Left kidney (tissue), 2 donors: Measurements from ENCODE around the gene DMWD. TPM values are rescaled to one million over a fixed set of nuclear protein-coding genes. Genes with fewer than 3 reads are reported as not detected.
"Not testable (repeated sequence)": the region's sequence is repeated elsewhere in the genome, so short reads cannot be mapped to it uniquely, and the experiment has no call there.

ENCODE experiments used
- DNase-seq: peaks from one replicate; pipeline ENCODE4 v3.0.0-alpha.2; 2013
- polyA plus RNA-seq: library from polyadenylated mRNA; unstranded; fragments of 120-200 nt; gene quantifications from one replicate; pipeline ENCODE4 v1.2.1, GENCODE V29; 2013; ENCODE audit not compliant: insufficient read length

Gene DMWD
- polyA plus RNA-seq, 1 donor, result 36.6 TPM

DNA sequence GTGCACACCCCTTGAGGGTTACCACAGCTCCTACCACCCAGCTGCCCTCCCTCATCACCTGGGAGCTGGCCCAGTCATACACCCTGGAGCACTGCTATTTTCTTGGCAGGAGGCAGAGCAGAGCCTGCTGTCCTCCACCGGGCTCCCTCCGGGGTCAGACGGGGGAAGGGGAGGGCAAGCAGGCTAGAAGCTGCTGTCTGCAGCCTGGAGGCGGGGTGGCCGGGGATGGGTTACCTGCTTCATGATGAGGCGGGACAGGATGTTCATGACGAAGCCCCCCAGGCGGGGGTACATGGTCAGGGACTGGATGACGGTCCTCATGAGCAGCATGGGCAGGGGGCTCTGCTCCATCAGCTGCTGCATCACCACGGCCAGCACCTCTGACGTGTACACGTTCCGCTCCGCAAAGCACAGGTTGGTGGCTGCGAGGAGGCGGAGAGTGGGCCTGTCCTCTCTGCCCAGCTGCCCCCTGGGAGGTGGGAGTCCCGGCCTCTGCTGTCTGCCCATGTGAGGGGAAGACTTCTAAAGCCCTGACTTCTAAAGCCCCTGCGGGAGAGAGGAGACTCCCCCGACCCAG, 25.2 kb upstream of the DMWD start:
- no peak for DNase-seq

DNA sequence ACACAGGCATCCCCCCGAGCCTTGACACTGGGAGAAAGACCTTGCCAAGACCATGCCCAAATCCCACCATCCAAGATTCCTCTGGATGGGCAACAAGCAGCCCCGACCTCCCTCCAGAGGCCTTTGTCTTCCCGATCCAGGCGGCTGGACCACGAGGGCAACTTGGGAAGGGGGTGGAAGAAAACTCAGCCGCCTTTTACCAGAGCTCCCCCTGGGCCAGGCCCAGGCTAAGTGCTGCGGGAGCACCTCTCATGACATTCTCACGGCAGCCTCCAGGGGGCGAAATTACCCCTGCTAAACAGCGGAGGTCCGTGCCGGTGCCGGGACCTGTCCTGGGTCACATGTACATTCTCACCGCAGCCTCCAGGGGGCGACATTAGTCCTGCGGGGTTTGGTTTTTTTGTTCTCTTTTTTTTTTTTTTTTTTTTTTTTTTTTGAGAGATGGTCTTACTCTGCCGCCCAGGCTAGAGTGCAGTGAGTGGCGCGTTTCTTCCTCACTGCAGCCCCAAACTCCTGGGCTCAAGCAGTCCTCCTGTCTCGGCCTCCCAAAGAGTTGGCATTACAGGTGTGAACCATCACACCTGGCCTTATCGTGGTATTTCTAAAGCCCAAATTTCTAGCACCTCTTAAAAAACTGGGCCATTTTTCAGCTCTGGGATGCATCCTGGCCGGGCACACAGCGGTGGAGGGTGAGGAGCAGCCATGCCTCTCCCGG, 24.5 kb upstream of the DMWD start:
- DNase-seq, result peak; percentile 92

DNA sequence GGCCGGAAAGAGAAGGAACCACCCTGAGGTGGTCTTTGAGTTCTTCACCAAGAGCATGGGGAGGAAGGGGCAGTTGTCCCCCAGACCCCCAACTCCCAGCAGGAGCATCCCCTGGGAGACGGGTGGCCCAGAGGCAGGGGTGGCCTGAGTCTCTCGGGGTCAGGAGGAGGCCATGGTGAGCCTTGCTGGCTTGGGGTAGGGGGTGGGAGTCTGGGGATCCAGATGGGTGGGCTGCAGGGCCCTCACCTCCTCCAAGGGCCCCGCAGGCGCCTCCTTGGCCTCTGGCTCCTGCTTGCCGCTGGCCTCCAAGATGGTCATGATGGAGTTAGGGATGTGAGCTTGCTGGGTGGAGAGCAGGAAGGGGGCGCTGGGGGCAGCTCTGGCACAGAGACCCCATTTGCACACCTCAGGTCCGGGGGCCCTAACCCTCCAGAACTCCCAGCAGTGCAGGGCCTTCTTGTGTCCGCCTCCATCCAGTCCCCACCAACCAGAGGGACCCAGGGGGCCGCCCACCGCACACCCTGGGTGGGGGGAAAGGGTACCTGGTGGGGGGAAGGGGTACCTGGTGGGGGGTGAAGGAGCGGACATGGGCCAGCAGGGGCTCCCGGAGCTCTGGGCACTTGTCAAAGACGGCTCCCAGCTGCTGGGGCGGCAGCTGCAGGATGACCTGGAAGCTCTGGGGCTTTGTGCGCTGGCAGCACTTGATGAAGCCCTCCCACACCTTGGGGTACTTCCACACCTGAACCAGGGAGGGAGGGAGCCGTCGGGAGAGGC, 23.8 kb upstream of the DMWD start:
- no peak for DNase-seq

DNA sequence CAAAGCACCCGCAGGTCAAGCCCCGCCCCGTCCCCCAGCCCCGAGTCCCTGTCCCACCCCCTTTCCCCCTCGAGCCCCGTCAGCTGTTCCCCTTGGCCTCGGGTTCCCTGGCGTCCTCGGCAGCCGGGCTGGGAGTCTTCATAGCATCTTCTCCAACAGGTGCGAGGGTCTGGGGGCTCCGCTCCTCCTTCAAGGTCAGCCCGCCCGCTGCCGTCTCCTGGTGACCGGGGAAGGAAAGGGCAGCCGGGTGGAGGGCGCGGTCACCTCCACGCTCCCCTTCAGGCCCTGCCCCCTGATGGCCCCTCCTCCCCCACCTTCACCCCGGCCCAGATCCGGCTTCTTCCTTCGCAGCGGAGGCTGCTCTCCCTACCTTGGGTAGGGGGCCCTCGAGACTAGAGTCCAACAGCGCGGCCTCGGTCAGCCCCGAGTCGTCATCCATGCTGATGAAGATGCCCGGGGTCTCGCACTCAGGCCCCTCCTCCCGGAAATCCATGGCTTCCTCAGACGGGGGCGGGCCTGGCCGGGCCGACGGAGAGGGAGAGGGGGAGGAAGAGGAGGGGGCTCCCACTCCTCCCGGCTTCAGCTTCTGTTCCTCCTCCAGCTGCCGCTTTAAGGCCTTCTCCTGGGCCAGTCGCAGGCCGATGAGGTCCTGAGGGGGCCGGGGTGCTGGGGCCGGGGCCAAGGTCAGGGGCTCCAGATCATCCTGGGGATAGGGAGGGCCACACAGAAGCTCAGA, 23.0 kb upstream of the DMWD start:
- peak; percentile 78 for DNase-seq

DNA sequence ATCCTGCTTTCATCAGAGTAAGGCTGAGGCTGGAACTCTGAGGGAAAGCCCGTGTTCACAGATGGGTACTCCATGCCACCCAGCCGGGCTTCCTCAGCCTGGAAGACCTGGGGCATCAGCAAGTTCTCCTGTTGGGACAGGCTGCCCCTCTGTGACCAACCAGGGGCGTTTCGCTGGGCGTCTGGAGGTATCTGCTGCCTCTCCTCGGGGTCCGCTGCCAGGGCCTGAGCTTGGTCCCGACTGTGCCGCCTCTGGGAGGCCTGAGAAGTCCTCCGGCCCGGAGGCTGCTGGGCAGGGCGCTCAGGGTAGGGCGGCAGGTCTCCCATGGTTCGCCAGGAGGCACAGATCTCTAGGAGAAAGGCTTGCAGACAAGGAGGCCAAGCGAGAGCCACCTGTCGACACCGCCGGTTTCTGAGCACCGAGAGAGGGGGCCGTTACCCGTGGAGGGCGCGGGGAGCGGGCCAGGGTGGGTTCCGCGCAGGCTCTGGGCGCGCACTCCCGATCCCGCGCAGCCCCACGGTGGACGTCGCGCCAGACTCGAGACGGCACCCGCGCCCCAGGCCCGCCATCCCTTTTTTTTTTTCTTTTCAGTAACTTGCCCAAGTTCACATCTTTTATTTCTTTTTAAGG, 22.3 kb upstream of the DMWD start, which contains the start of gene RSPH6A:
TSS of gene RSPH6A (minus strand) at position 458 of the 630 bp plus-strand sequence. CDS start at position 326, 132 bp downstream.
- no peak for DNase-seq

DNA sequence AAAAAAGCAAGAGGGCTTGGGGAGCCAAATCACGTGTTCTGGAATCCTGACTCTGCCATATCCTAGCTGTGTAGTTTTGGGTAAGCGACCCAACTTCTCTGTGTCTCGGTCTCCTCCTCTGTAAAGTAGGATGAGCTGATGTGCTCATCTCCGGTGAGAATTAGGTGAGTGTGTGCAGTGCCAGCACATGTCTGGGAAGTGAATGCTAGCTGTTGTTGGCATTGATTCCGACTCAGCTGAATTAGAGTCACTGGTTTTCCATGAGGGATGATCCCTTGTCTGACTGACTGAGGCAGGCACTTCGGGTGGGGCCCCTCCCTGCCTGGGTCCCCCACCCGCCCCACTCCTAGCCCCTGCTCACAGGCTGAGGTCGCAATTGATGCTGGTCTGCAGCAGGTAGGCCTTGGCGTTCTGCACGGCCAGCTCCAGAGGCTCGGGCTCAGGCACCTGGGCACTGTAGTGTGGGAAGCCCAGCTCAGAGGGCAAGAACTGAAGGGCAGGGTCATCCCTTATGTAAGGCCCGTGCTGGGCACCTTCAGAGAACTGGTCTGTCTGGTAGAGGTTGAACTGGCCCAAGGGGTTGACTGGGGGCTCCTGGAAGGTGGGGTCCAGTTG, 21.6 kb upstream of the DMWD start:
- DNase-seq, result no peak

DNA sequence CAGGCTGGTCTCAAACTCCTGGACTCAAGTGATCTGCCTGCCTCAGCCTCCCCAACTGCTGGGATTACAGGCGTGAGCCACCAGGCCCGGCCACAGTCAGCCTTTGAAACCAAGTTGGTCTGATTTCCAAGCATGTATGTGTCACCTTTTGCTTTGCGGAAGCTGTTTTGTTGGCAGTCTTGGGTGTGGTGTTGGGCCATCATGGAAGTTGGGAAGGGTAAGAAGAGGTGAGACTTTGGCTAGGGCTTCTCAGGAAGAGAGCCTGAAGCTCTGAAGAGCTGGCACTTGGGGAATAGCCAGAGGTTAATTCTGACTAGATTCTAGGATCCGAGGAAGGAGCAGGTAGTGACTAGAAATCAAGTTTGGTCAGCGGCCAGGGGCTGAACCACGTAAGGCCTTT, 19.7 kb upstream of the DMWD start:
- DNase-seq, result no peak

DNA sequence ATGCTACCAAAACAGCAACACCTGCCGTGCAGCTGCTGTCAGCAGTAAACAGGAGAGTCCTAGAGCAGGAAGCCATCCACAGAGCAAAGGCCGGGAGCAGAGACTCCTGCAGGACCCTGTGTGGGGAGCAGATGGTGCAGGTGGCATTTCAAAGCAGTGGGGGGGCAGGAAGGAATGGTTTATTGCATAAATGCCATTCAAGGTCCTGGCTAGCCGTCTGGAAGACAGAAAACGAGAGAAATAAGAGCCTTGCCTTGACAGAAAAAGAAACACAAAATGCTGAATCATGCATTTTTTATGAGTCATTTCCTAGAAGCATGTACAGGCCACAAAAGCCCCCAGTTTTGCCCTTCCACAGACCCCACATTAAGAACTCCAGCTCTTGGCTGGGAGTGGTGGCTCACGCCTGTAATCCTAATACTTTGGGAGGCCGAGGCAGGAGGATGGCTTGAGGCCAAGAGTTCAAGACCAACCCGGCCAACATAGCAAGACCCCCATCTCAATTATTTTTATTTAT, 17.1 kb upstream of the DMWD start:
- DNase-seq, result no peak

DNA sequence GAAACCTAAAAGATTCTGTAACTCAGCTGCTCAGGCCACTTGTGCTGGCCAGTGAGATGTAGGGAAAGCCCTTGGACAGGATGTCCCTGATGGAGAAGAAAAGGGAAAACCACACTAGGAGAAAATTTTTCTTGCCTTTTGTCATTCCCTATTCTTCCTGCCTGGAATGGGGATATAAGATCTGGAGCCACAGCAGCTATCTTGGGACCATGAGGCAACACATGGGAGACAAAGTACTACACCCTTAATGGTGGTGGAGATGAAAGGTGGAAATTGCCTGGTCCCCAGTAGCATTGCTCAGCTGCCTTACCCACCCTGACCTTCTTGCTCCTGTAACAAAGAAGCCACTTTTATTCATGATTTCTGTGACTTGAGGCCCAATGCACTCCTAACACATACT, 13.1 kb upstream of the DMWD start:
- no peak for DNase-seq

DNA sequence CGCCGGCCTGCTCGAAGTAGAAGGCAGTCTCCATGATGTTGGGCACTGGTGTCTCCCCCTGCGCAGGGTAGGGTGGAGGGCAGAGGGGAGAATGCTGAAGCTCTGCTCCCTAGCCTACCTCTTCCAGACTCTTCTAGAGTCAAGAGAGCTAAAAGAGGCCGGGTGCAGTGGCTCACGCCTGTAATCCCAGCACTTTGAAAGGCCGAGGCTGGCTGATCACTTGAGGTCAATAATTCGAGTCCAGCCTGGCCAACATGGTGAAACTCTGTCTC, 12.2 kb upstream of the DMWD start:
- DNase-seq, result no peak

DNA sequence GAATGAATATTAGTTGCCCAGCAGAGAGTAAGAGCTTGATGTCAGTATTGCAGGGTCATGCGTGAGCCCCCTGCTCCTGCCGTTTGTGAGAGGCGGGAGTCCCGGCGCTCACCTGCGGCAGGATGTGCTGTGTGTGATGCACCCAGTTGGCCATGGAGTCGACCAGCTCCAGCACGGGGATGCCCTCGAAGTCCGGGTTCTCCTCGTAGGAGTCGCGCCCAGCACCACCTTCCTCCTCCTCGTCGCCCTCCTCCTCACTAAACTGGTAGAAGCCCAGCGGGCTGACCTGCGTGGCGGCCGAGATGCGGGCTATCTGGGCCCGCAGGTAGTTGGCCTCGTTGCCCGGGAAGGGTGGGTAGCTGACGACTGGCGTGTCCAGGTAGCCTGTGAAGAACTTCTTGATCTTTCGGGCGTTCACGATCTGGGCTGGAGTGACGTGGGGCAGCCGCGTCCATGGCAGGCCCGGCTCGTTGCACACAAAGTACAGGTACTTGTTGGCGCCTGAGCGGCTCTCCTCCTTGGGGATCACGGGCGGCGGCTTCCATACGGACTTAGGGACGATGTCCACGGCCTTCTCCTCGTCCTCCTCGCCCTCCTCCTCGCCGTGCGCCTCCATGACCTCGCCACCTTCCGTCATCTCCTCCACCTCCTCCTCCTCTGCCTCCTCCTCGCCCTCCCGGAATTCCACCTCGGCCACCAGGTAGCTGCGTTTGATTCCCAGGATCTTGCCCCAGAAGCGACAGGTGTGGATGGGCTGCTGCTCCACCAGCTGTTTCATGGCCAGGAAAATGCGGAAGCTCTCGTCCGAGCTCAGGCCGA, 11.7 kb upstream of the DMWD start:
- no peak for DNase-seq

DNA sequence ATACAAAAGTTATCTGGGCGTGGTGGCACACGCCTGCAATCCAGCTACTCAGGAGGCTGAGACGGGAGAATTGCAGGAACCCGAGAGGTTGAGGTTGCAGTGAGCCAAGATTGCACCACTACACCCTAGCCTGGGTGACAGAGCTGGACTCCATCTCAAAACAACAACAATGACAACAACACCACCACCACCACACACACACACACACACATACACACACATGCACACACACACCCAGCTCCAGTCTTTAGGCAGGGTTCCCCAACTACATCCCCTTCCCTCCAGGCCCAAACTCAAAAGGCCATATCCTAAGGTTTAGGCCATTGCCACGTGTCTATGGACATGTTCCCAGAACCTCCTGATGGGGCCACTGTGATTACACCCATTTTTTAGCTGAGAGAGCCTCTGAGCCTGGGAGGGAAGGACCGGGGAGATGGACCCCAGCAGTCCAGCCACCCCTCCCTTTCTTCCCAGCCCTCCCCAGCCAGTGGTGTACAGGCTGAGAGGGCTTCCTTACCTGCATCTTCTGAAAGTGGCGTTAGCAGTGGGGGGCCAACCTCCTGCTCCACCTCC, 9.0 kb upstream of the DMWD start:
- DNase-seq, result no peak

DNA sequence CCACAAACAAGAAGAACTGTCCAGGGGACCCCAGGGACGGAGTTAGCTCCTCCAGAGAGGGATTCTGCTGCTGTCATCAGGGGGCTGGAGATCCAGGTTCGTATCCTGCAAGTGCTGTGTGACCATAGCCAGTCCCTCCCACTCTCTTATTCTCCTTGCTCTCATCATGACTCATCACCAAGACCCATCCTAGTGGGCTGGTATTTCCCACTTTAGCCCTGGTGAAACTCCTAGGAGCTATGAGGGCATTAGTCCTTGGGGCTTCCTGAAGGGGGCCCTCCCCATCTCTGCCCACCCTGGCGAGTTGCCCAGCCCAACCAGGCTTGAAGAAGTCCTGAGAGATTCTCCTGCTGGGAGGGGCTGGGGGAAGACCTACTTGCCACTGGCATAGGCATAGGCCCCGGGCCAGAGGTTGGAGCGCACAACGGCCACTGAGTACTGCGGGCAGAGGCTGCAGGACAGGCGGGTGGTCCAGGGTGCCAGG, 7.5 kb upstream of the DMWD start:
- DNase-seq, result no peak

DNA sequence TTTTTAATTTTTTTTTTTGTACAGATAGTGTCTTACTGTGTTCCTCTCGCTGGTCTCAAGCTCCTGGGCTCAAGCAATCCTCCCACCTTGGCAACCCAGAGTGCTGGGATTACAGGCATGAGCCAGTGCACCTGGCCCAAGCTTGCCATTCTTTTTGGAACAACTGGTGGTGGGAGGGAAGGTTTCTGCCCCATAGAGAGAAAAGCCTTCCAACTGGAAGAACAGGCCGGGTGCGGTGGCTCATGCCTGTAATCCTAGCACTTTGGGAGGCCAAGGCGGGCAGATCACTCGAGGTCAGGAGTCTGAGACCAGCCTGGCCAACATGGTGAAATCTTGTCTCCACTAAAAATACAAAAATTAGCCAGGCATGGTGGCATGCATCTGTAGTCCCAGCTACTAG, 6.9 kb upstream of the DMWD start:
- not testable (repeated sequence) for DNase-seq

DNA sequence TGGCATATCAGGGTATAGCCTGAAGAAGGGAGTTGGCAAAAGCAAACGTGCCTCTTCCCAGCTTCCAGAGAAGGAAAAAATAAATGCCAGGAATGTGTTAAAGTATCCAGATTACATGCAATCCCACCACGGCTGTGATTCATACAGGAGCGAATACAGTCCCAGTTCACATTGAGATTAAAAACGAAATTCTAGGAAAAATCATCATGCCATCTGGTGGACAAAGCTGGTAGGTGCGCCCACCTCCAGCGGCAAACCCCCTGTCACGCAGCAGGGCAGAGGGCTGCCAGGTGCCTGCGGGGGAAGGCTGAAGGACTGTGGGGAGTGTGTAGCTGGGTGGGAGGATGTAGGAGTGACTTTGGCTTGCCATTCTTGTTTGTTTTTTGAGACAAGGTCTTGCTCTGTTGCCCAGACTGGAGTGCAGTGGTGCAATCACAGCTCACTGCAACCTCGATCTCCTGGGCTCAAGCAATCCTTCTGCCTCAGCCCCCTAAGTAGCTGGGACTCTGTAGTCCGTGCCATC, 6.4 kb upstream of the DMWD start:
- DNase-seq, result peak; percentile 77

DNA sequence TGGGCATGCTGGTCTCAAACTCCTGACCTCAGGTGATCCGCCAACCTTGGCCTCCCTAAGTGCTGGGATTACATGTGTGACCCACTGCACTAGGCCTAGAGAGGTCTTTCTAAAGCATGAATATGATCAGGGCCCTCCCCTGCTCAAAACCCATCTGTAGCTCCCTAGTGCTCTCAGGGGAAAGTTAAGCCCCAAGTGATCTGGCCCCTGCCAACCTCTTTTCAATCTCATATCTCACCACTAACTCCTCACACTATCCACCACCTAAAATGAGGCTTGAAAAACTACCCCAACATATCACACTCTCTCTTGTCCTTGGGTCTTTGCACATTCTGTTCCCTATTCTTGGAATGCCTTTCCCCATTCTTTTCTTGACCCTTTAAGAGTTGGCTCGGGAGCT, 2.0 kb upstream of the DMWD start:
- DNase-seq, result no peak

DNA sequence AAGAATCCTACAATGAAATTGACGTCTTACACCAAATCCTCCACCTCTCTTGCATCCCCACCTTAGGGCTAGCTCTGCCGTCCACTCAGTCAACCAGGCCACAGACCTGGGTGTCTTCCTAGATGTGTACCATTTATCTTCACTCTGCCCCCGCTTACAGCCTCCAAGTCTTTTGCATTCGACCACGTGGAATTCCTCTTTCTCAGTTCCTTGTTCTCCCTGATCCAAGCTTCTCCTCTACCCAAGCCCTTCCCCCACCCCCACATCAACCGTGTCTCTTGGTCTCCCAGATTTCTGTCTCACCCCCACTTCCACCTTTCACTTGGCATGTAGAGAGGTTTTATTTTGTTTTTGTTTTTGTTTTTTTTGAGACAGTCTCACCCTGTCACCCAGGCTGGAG, 1.2 kb upstream of the DMWD start:
- no peak for DNase-seq

DNA sequence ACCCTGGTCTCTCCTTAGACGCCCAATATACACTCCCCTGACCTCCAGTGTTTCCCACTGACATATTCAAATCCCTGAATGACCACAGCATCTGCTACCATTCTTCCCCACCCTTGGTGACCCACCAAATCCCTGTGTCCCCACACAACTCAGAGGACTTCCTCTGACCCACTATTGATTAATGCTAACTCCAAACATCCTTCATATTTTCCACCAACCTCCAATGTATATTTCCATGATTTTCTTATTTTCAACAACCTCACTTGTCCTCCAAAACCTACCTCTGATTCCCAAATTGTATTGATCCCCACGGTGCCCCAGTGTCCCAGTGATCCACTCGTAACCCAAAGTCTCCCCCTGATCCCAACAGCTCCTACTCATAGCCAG, 526 bp upstream of the DMWD start:
- DNase-seq, result no peak

DNA sequence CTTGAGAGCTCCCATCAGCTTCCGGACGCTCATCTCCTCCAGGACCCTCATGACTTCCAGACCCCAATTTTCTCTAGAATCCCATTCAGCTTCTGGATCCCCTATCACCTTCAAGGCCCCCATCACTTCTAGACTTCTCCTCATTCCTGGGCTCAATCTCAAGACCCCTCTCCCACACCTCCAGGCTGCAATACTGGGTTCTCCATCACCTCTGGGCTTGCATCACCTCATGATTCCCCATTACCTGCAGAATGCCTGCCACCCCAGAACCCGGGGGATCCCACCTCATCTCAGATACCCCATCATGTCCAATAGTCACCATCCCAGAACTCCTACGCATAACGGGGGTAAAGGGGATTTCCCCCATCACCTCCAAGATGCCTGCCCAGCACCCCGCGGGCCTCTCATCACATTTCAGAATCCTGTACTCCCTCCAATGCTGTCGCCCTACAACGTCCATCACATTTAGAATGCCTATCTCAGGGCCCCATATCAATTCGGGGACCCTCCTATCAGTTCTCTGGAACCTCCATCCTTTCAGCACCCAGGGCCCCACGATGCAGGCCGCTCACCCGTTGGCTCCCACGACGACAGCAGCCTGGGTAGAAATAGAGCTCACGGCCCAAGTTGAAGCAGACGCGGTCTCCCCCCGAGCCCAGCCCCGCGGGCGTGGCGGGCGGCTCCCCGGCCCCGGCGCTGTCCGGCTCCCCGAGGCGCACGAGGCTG, 738 bp downstream of the DMWD start:
- DNase-seq, result no peak
